ENCODE measurements around the gene ACD.

Gene ACD

GRCh38 chr16:67659675-67660563 is at the start of gene ACD:
Gene ACD, minus strand, starts transcription at chr16:67660260. Its CDS starts 40 bp downstream, at chr16:67660220.
- Histone ChIP-seq H3K9ac (peak within 1 kb of the TSS; percentile 84), H3K4me2 (peak within 1 kb of the TSS; percentile 98), H3K4me3 (peak within 1 kb of the TSS; percentile 81), H3K27me3 (no peaks in the 10 kb centered on the region), H3K27ac (peak within 1 kb of the TSS; percentile 76), H3K9me3 (no peaks in the 10 kb centered on the region), H4K20me1 (peaks cover 63% of the 10 kb centered on the region), H3K36me3 (peaks cover 61% of the 10 kb centered on the region), H3K4me1 (peaks cover 42% of the 10 kb centered on the region)
- no peak for TF ChIP-seq Cebpa-rat (IDR thresholded peaks at IDR 0.05)

- Histone ChIP-seq H3K4me3 (no peak overlapping the region), H3K27ac (no peak overlapping the region), H3K9ac (no peak overlapping the region), H3K4me1 (peaks cover 3% of the 10 kb centered on the region), H3K9me3 (peaks cover 5% of the 10 kb centered on the region; the same call in 1 of the 2 replicates), H4K20me1 (peaks cover 64% of the 10 kb centered on the region), H3K27me3 (no peaks in the 10 kb centered on the region), H3K4me2 (no peak overlapping the region), H3K36me3 (peaks cover 58% of the 10 kb centered on the region)
- no peak for TF ChIP-seq Cebpa-rat (IDR thresholded peaks at IDR 0.05)
Observed at GRCh38 chr16:67709050-67709449, 49.0 kb upstream of the ACD start.

GRCh38 chr16:67708368-67708771 is 48.3 kb upstream of the ACD start:
- Histone ChIP-seq H3K4me1 (peaks cover 4% of the 10 kb centered on the region; the same call in 1 of the 2 replicates), H3K4me2 (no peak overlapping the region), H3K9ac (no peak overlapping the region), H3K27me3 (no peaks in the 10 kb centered on the region), H3K36me3 (peaks cover 51% of the 10 kb centered on the region), H3K4me3 (no peak overlapping the region), H3K9me3 (peaks cover 5% of the 10 kb centered on the region; the same call in 1 of the 2 replicates), H3K27ac (no peak overlapping the region), H4K20me1 (peaks cover 64% of the 10 kb centered on the region)
- no peak for TF ChIP-seq Cebpa-rat (IDR thresholded peaks at IDR 0.05)

GRCh38 chr16:67707790-67708189 is 47.7 kb upstream of the ACD start:
- peaks cover 45% of the 10 kb centered on the region for H3K36me3 ChIP-seq
- H4K20me1 ChIP-seq = peaks cover 67% of the 10 kb centered on the region
- no peak overlapping the region for H3K27ac ChIP-seq
- no peaks in the 10 kb centered on the region for H3K27me3 ChIP-seq
- no peak overlapping the region for H3K4me2 ChIP-seq
- H3K4me3 ChIP-seq = no peak overlapping the region
- peaks cover 5% of the 10 kb centered on the region; the same call in 1 of the 2 replicates for H3K9me3 ChIP-seq
- no peak for TF ChIP-seq Cebpa-rat (IDR thresholded peaks at IDR 0.05)
- H3K9ac ChIP-seq = no peak overlapping the region
- H3K4me1 ChIP-seq = peaks cover 8% of the 10 kb centered on the region; the same call in 1 of the 2 replicates

- H3K4me3 ChIP-seq = no peak overlapping the region
- H3K27me3 ChIP-seq = no peaks in the 10 kb centered on the region
- peaks cover 8% of the 10 kb centered on the region; the same call in 1 of the 2 replicates for H3K4me1 ChIP-seq
- H3K9me3 ChIP-seq = peaks cover 5% of the 10 kb centered on the region; the same call in 1 of the 2 replicates
- no peak overlapping the region for H3K9ac ChIP-seq
- no peak for TF ChIP-seq Cebpa-rat (IDR thresholded peaks at IDR 0.05)
- no peak overlapping the region for H3K4me2 ChIP-seq
- H3K27ac ChIP-seq = no peak overlapping the region
- peaks cover 73% of the 10 kb centered on the region for H4K20me1 ChIP-seq
- H3K36me3 ChIP-seq = peaks cover 45% of the 10 kb centered on the region
Observed at GRCh38 chr16:67707210-67707609, 47.1 kb upstream of the ACD start.

GRCh38 chr16:67704110-67704509 is 44.0 kb upstream of the ACD start:
- Histone ChIP-seq H3K9me3 (peaks cover 20% of the 10 kb centered on the region), H3K27me3 (no peaks in the 10 kb centered on the region), H3K4me3 (no peak overlapping the region), H3K4me2 (no peak overlapping the region), H4K20me1 (peaks cover 59% of the 10 kb centered on the region), H3K27ac (no peak overlapping the region), H3K4me1 (peaks cover 8% of the 10 kb centered on the region; the same call in 1 of the 2 replicates), H3K36me3 (peaks cover 36% of the 10 kb centered on the region), H3K9ac (no peak overlapping the region)
- no peak for TF ChIP-seq Cebpa-rat (IDR thresholded peaks at IDR 0.05)

GRCh38 chr16:67703626-67704025 is 43.6 kb upstream of the ACD start:
- Histone ChIP-seq H4K20me1 (peaks cover 54% of the 10 kb centered on the region), H3K36me3 (peaks cover 36% of the 10 kb centered on the region), H3K9me3 (peaks cover 24% of the 10 kb centered on the region), H3K27ac (no peak overlapping the region), H3K4me2 (no peak overlapping the region), H3K4me1 (peaks cover 8% of the 10 kb centered on the region; the same call in 1 of the 2 replicates), H3K9ac (no peak overlapping the region), H3K4me3 (no peak overlapping the region), H3K27me3 (no peaks in the 10 kb centered on the region)
- TF ChIP-seq Cebpa-rat (IDR thresholded peaks at IDR 0.05) = no peak

- peaks cover 22% of the 10 kb centered on the region for H3K9me3 ChIP-seq
- no peak overlapping the region for H3K4me2 ChIP-seq
- peaks cover 41% of the 10 kb centered on the region for H3K36me3 ChIP-seq
- no peak for TF ChIP-seq Cebpa-rat (IDR thresholded peaks at IDR 0.05)
- H3K27ac ChIP-seq = no peak overlapping the region
- no peak overlapping the region for H3K9ac ChIP-seq
- H4K20me1 ChIP-seq = peaks cover 48% of the 10 kb centered on the region
- no peaks in the 10 kb centered on the region for H3K27me3 ChIP-seq
- H3K4me1 ChIP-seq = peaks cover 8% of the 10 kb centered on the region; the same call in 1 of the 2 replicates
- H3K4me3 ChIP-seq = no peak overlapping the region
Observed at GRCh38 chr16:67702130-67702529, 42.1 kb upstream of the ACD start.

GRCh38 chr16:67701420-67701819 is 41.4 kb upstream of the ACD start:
- H3K4me3 ChIP-seq = no peak overlapping the region
- peaks cover 48% of the 10 kb centered on the region for H4K20me1 ChIP-seq
- peaks cover 8% of the 10 kb centered on the region; the same call in 1 of the 2 replicates for H3K4me1 ChIP-seq
- H3K27me3 ChIP-seq = no peaks in the 10 kb centered on the region
- no peak overlapping the region for H3K27ac ChIP-seq
- peaks cover 46% of the 10 kb centered on the region for H3K36me3 ChIP-seq
- H3K9ac ChIP-seq = no peak overlapping the region
- TF ChIP-seq Cebpa-rat (IDR thresholded peaks at IDR 0.05) = no peak
- no peak overlapping the region for H3K4me2 ChIP-seq
- H3K9me3 ChIP-seq = peaks cover 22% of the 10 kb centered on the region

GRCh38 chr16:67699265-67699664 is 39.2 kb upstream of the ACD start:
- no peak overlapping the region for H3K9ac ChIP-seq
- no peak overlapping the region for H3K4me3 ChIP-seq
- H3K4me2 ChIP-seq = no peak overlapping the region
- H3K27ac ChIP-seq = no peak overlapping the region
- no peak for TF ChIP-seq Cebpa-rat (IDR thresholded peaks at IDR 0.05)
- H4K20me1 ChIP-seq = peaks cover 49% of the 10 kb centered on the region
- H3K4me1 ChIP-seq = peaks cover 8% of the 10 kb centered on the region; the same call in 1 of the 2 replicates
- no peaks in the 10 kb centered on the region for H3K27me3 ChIP-seq
- H3K9me3 ChIP-seq = peaks cover 22% of the 10 kb centered on the region
- peaks cover 40% of the 10 kb centered on the region for H3K36me3 ChIP-seq
